GM21576 (cell line): ENCODE measurements around the gene PRF1.
"Not testable (repeated sequence)": the region's sequence is repeated elsewhere in the genome, so short reads cannot be mapped to it uniquely, and the experiment has no call there.

Source experiments
- ATAC-seq: cut with Tn5 transposase; IDR thresholded peaks from one replicate; pipeline ENCODE4 v1.9.1; 2021; ENCODE audit warnings: mild to moderate bottlenecking, moderate library complexity; ENCODE audit not compliant: unreplicated experiment

Gene PRF1

GRCh38 chr10:70594161-70594560 lies 8.4 kb downstream of the PRF1 start:
- ATAC-seq = no peak

DNA sequence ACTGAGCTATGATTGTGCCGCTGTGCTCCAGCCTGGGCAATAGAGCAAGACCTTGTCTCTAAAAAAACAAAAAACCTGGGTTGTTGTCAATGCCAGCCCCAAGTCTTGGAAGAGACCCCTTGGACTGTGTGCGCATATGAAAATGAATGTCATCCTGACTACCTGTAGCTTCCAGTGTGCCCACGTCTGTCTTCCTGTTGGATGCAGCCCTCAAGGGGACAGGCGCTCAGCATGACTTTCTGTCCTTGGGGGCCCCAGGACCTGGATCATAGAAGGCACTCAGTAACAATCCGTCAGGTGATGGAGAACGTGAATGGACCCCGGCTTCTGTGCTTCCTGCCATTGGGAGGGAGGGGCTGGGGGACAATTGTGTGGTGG lies 9.0 kb downstream of the PRF1 start:
- no peak for ATAC-seq

DNA sequence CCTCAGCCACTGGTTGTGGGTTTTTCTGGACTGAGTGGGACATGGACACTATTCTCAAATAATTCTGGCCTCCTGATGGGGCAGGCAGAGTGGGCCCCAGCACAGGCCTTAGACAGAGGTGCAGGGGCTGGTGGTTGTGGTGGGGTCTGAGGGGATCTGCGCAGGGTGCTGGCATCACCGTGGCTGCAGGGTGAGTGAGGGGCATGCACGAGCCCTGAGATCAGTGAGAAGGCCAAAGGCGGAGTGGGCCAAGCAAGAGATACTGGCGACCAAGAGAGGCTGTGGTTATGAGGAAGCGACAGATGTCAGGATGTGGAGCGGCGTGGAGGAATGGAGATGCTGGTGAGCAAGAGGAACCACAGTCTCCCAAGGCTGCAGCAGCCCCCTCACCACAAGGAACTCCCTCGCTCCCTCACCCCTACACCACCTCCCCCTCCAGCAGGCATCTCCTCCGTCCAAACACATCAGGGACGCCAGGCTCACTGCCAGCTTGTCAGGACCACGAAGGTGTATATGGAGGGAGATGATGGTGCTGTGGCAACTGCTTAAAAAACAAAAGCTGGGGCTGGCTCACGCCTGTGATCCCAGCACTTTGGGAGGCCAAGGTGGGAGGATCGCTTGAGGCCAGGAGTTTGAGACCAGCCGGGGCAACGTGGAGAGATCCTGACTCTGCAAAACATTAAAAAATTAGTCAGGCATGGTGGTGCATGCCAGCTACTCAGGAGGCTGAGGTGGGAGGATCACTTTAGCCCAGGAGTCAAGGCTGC lies 9.6 kb downstream of the PRF1 start:
- no peak for ATAC-seq

- ATAC-seq = no peak
These were observed 10.3 kb downstream of the PRF1 start for GRCh38 chr10:70592186-70592735.

DNA sequence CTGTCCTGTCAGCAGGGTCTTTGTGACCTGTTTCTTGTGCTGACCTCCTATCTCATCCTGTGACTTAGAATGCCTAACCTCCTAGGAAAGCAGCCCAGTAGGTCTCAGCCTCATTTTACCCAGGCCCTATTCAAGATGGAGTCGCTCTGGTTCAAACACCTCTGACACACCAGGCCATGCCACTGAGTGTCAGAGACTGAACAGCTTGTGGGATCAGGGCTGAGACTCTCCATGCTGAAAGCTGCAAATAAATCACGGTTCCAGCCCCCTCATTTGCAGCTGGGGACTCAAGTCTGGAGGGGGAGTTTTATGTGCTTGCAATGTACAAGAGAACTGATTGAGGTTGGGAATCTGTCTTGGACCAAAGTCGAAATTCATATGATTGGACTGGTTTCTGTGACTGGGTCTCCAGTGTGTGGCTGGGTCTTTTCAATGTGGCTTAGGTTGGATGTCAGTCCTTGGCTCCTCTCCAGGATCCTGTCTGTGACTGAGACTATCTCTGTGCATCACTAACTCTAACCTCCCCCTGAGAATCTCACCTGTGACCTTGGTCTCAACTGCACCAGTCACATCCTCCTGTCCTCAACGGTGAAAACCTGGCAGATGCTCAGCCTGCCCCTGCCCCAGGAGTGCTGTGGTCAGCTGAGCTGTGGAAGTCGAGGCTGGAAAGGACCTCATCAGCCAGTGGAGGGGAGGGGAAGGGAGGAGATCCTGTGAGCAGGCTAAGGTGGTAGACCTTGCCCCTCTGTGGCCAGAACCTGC lies 11.7 kb downstream of the PRF1 start:
- ATAC-seq = no peak

- ATAC-seq = no peak
These were observed 12.5 kb downstream of the PRF1 start for GRCh38 chr10:70589762-70590654.

- ATAC-seq = no peak
These were observed 13.5 kb downstream of the PRF1 start for GRCh38 chr10:70588859-70589570.

GRCh38 chr10:70588255-70588654 lies 14.3 kb downstream of the PRF1 start:
- no peak for ATAC-seq

- peak; percentile 53 for ATAC-seq
These were observed 15.4 kb downstream of the PRF1 start for GRCh38 chr10:70587045-70587658.

GRCh38 chr10:70586348-70586930 lies 16.1 kb downstream of the PRF1 start:
- ATAC-seq = no peak

DNA sequence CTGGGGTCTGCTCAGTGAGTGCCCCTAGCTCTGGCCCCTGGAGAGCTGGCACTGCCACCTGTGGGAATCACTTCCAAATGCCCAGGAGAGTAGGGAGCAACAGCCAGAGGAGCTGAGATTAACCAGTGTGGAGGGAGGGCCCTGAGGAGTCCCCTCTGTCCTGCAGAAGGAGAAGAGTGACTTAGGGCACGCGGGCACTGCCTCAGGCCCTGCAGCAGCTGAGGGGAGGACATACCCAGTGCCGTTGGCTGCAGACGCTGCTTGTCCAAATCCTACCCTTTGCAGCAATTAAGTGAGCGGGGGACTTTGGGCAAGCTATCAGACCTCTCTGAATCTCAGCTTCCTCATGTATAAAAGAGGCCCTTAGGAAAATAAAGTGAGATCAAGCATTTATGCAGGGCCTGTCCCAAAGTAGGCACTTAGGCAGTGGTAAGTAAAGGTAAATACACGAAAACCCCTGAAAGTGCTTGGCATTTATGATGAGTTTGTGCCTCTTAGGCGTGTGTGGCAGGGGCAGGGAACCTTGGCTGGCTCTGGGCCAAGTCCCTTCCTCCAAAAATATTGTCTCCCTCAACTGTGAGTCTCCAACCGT lies 16.9 kb downstream of the PRF1 start:
- no peak for ATAC-seq

- ATAC-seq = no peak
These were observed 17.5 kb downstream of the PRF1 start for GRCh38 chr10:70584909-70585544.

GRCh38 chr10:70584366-70584765 lies 18.2 kb downstream of the PRF1 start:
- ATAC-seq = no peak

GRCh38 chr10:70583669-70584037 lies 18.9 kb downstream of the PRF1 start:
- no peak for ATAC-seq

DNA sequence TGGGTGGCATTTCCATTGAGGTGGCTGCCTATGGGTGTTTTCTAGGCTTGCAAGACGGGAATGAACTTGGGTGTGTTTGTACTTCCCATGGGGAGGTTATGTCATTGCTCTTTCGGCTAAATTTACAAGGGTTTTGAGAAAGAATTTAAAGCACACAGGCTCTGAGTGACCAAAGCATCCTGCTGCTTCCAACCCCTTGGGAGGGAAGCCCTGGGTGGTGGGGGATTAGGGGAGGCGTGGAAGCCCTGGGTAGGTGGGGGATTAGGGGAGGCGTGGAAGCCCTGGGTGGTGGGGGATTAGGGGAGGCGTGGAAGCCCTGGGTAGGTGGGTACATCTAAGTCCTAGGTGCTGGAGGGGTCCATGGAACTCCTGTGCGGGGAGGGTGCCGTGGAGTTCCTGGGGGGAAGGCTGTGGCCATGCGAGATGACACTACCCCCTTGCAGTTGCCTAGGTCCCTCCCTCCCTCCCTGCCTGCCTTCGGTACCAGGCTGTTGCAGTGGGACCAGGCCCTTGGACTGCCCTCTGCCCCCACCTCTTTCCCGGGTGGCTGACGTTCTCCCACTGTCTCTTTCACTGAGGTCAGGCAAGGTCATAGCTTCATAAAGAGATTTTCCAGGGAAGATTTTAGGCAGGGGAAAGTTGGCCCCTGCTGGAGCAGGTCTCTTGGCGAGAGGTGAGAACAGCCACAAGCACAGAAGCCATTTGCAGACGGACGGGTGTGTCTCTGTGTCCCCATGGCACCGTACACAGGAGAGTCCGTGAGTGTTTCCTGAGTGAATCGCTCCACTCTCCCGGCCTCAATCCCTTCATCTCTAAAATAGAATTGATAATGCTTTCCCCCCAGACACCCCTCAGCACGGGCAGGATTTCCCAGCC lies 19.5 kb downstream of the PRF1 start:
- no peak for ATAC-seq

- ATAC-seq = not testable (repeated sequence)
These were observed 21.4 kb downstream of the PRF1 start for GRCh38 chr10:70581176-70581575.

- ATAC-seq = no peak
These were observed 23.1 kb downstream of the PRF1 start for GRCh38 chr10:70579234-70580002.
